Colonic mucosa (tissue), 4 donors: Measurements from ENCODE around the gene MACROD2. TPM values are rescaled to one million over a fixed set of nuclear protein-coding genes. Genes with fewer than 3 reads are reported as not detected.

Experiments
- DNase-seq: peaks from one replicate; pipeline ENCODE4 v3.0.0-alpha.2; 2020
- H3K27ac ChIP-seq: fragments of 200-600 bp; one replicate; pipeline ENCODE4 v1.8.0; 2021
- H3K27me3 ChIP-seq: fragments of 200-600 bp; one replicate; pipeline ENCODE4 v1.8.0; 2021
- H3K36me3 ChIP-seq: fragments of 200-600 bp; one replicate; pipeline ENCODE4 v1.8.0; 2021
- H3K4me1 ChIP-seq: fragments of 200-600 bp; one replicate; pipeline ENCODE4 v1.8.0; 2021; ENCODE audit warnings: mild to moderate bottlenecking
- H3K4me3 ChIP-seq: fragments of 200-600 bp; one replicate; pipeline ENCODE4 v1.8.0; 2021
- H3K9ac ChIP-seq, 2 donors: one replicate each; pipeline ENCODE4 v1.7.0; 2013; ENCODE audit warnings: control low read depth in 2 of 2, low read depth in 2 of 2, low read length in 2 of 2
- H3K9me3 ChIP-seq: fragments of 200-600 bp; one replicate; pipeline ENCODE4 v1.8.0; 2021
- CTCF ChIP-seq: fragments of 200-600 bp; IDR thresholded peaks from one replicate; pipeline ENCODE4 v1.8.0; 2022; ENCODE audit warnings: antibody characterized with exemption, mild to moderate bottlenecking
- intact Hi-C: fragments of 100-400 bp; cut with DNase I; formaldehyde crosslinking; loops from one replicate; pipeline ENCODE4 v1.14.1; 2022
- total RNA-seq, 2 donors: library from RNA; stranded (reverse); fragmentation: NEBNext Ultra II Directional in 1 of 2; extraction: Animal tissue kit (Norgen Biotek cat#: 25700) in 1 of 2; gene quantifications; one replicate each; pipeline ENCODE4 v1.2.1, GENCODE V29; 2021
- donor health status: healthy.
- donor health status: DM: no; HTN: no; CAD: no.
- donor health status: DM: no; HTN: no; CAD: no.

Gene MACROD2
- total RNA-seq, 2 donors from 2014 or later: 3.2 to 3.3 TPM

- H3K27me3 ChIP-seq: no peaks in the 10 kb centered on the region
- no peak for TF ChIP-seq CTCF
- H3K4me3 ChIP-seq: no peak overlapping the region
- H3K36me3 ChIP-seq: no peaks in the 10 kb centered on the region
- no peak overlapping the region for H3K27ac ChIP-seq
- intact Hi-C loops: no loop called here
- no peak for DNase-seq
- H3K9me3 ChIP-seq: no peaks in the 10 kb centered on the region
- no peaks in the 10 kb centered on the region for H3K4me1 ChIP-seq
- H3K9ac ChIP-seq: no peak overlapping the region
Measured at GRCh38 chr20:14312001-14312400, 316.7 kb downstream of the MACROD2 start.

- Histone ChIP-seq H3K4me3 (no peak overlapping the region), H3K27ac (no peak overlapping the region), H3K9ac (no peak overlapping the region), H3K27me3 (no peaks in the 10 kb centered on the region), H3K9me3 (no peaks in the 10 kb centered on the region), H3K36me3 (no peaks in the 10 kb centered on the region), H3K4me1 (no peaks in the 10 kb centered on the region)
- intact Hi-C loops: no loop called here
- no peak for DNase-seq
- TF ChIP-seq CTCF: no peak
Measured at GRCh38 chr20:14313341-14314020, 318.2 kb downstream of the MACROD2 start.

- H3K36me3 ChIP-seq: no peaks in the 10 kb centered on the region
- H3K27me3 ChIP-seq: no peaks in the 10 kb centered on the region
- TF ChIP-seq CTCF: no peak
- no peak overlapping the region for H3K4me3 ChIP-seq
- H3K9me3 ChIP-seq: no peaks in the 10 kb centered on the region
- intact Hi-C loops: no loop called here
- no peak overlapping the region for H3K27ac ChIP-seq
- H3K4me1 ChIP-seq: no peaks in the 10 kb centered on the region
- no peak for DNase-seq
- H3K9ac ChIP-seq: no peak overlapping the region
Measured at GRCh38 chr20:14319704-14320103, 324.4 kb downstream of the MACROD2 start.

GRCh38 chr20:14331646-14332045, 336.3 kb downstream of the MACROD2 start:
- intact Hi-C loops: no loop called here
- Histone ChIP-seq H3K9me3 (no peaks in the 10 kb centered on the region), H3K9ac (no peak overlapping the region), H3K36me3 (no peaks in the 10 kb centered on the region), H3K27ac (no peak overlapping the region), H3K4me1 (no peaks in the 10 kb centered on the region), H3K4me3 (no peak overlapping the region), H3K27me3 (no peaks in the 10 kb centered on the region)
- DNase-seq: no peak
- TF ChIP-seq CTCF: no peak

GRCh38 chr20:14332866-14333265, 337.6 kb downstream of the MACROD2 start:
- Histone ChIP-seq H3K4me3 (no peak overlapping the region), H3K36me3 (no peaks in the 10 kb centered on the region), H3K9me3 (no peaks in the 10 kb centered on the region), H3K9ac (no peak overlapping the region), H3K27me3 (no peaks in the 10 kb centered on the region), H3K27ac (no peak overlapping the region), H3K4me1 (no peaks in the 10 kb centered on the region)
- TF ChIP-seq CTCF: no peak
- no peak for DNase-seq
- intact Hi-C loops: no loop called here
